Hepatocyte (in vitro differentiated cells): ENCODE measurements around the gene FRRS1. TPM values are rescaled to one million over a fixed set of nuclear protein-coding genes. Genes with fewer than 3 reads are reported as not detected.

Experiments used
- DNase-seq: peaks from one replicate; pipeline ENCODE4 v3.0.0-alpha.2; 2016; ENCODE audit warnings: low spot score
- H2AFZ ChIP-seq: fragments of 200-600 bp; sonication (generic); 2 replicates; pipeline ENCODE4 v1.6.0; 2016; ENCODE audit warnings: antibody characterized with exemption, mild to moderate bottlenecking
- H3K27ac ChIP-seq: fragments of 200-600 bp; sonication (generic); 2 replicates; pipeline ENCODE4 v1.5.1; 2016; ENCODE audit warnings: mild to moderate bottlenecking
- H3K27me3 ChIP-seq: fragments of 200-600 bp; sonication (generic); 2 replicates; pipeline ENCODE4 v1.6.1; 2016
- H3K36me3 ChIP-seq: fragments of 200-600 bp; sonication (generic); replicated peaks from 2 replicates; pipeline ENCODE4 v1.5.1; 2016; ENCODE audit warnings: low read depth; ENCODE audit not compliant: insufficient read depth
- H3K4me1 ChIP-seq: fragments of 200-600 bp; sonication (generic); 2 replicates; pipeline ENCODE4 v1.5.1; 2016; ENCODE audit warnings: mild to moderate bottlenecking, moderate library complexity; ENCODE audit not compliant: insufficient read depth
- H3K4me2 ChIP-seq: fragments of 200-600 bp; sonication (generic); 2 replicates; pipeline ENCODE4 v1.6.0; 2016
- H3K4me3 ChIP-seq: fragments of 200-600 bp; sonication (generic); 2 replicates; pipeline ENCODE4 v1.5.1; 2016; ENCODE audit warnings: mild to moderate bottlenecking
- H3K79me2 ChIP-seq: fragments of 200-600 bp; sonication (generic); 2 replicates; pipeline ENCODE4 v1.6.0; 2017; ENCODE audit warnings: mild to moderate bottlenecking
- H3K9me2 ChIP-seq: fragments of 200-600 bp; sonication (generic); replicated peaks from 2 replicates; pipeline ENCODE4 v1.6.0; 2017; ENCODE audit warnings: mild to moderate bottlenecking; ENCODE audit not compliant: insufficient read depth
- H3K9me3 ChIP-seq: fragments of 200-600 bp; sonication (generic); 2 replicates; pipeline ENCODE4 v1.5.1; 2016; ENCODE audit warnings: low read depth, mild to moderate bottlenecking
- H4K20me1 ChIP-seq: fragments of 200-600 bp; sonication (generic); 2 replicates; pipeline ENCODE4 v1.6.0; 2016; ENCODE audit warnings: mild to moderate bottlenecking; ENCODE audit not compliant: insufficient read depth, poor library complexity, severe bottlenecking
- EZH2 ChIP-seq: fragments of 200-600 bp; sonication (generic); IDR thresholded peaks from 2 replicates; pipeline ENCODE4 v1.6.1; 2016; ENCODE audit warnings: antibody characterized with exemption, mild to moderate bottlenecking, borderline replicate concordance
- EZH2phosphoT487 ChIP-seq: fragments of 200-600 bp; sonication (generic); IDR thresholded peaks from one replicate; pipeline ENCODE4 v1.6.1; 2018; ENCODE audit warnings: antibody characterized with exemption, mild to moderate bottlenecking, low read depth, moderate library complexity; ENCODE audit not compliant: unreplicated experiment, severe bottlenecking
- WGBS: methylation state at CpG from one replicate; pipeline ENCODE4 v1.1.6; 2016; ENCODE audit warnings: low lambda C conversion rate; ENCODE audit errors: missing lambda C conversion rate; 5-methylcytosine and 5-hydroxymethylcytosine counted together
- polyA plus RNA-seq: library from polyadenylated mRNA; unstranded; fragments of >200 nt; fragmentation: Nextera tagmentation; extraction: Ambion mirVana; gene quantifications from 2 replicates; pipeline ENCODE4 v1.2.1, GENCODE V29; 2016
- total RNA-seq: library from RNA; depleted of rRNA; stranded (reverse); fragments of >200 nt; gene quantifications from 2 replicates; pipeline ENCODE4 v1.2.3, GENCODE V29; 2014
- TF ChIP-seq, protein P1 (sequence below): fragments of 200-600 bp; sonication (generic); IDR thresholded peaks from 2 replicates; pipeline ENCODE4 v1.5.1; 2016; ENCODE audit warnings: antibody characterized with exemption, mild to moderate bottlenecking; ENCODE audit not compliant: poor library complexity

FRRS1 gene
- total and polyA plus RNA-seq, 2 experiments from 2014 or later, result 1.5 to 26.8 TPM

DNA sequence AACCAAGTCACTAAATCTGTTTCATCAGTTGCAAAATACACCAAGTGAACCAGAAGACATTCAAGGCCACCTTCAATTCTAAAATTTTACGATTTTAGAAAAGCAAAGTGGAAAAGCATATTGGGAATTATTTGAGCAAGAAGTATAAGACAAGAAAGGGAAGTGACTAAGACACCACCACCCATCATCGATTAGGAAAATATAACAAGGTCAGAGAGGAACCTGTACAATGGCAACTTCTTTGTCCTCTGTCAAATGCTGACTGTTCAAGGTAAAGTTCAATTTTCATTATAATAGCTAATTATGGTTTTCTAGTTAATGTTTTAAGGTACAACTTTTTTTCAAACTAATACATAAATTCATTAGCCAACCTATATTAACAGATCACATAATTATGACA lies 10.8 kb downstream of the FRRS1 start:
- Histone ChIP-seq H3K36me3 (no peaks in the 10 kb centered on the region), H3K9me3 (no peaks in the 10 kb centered on the region), H3K79me2 (peaks cover 14% of the 10 kb centered on the region), H2AFZ (no peak overlapping the region), H3K9me2 (no peaks in the 10 kb centered on the region), H4K20me1 (no peaks in the 10 kb centered on the region), H3K27me3 (no peaks in the 10 kb centered on the region), H3K4me1 (peaks cover 5% of the 10 kb centered on the region), H3K27ac (no peak overlapping the region), H3K4me3 (no peak overlapping the region), H3K4me2 (no peak overlapping the region)
- WGBS, result 98% methylated on average over 2 of the region's 2 CpGs
- no peak for TF ChIP-seq EZH2
- TF ChIP-seq EZH2phosphoT487, result no peak
- TF ChIP-seq, protein P1, sequence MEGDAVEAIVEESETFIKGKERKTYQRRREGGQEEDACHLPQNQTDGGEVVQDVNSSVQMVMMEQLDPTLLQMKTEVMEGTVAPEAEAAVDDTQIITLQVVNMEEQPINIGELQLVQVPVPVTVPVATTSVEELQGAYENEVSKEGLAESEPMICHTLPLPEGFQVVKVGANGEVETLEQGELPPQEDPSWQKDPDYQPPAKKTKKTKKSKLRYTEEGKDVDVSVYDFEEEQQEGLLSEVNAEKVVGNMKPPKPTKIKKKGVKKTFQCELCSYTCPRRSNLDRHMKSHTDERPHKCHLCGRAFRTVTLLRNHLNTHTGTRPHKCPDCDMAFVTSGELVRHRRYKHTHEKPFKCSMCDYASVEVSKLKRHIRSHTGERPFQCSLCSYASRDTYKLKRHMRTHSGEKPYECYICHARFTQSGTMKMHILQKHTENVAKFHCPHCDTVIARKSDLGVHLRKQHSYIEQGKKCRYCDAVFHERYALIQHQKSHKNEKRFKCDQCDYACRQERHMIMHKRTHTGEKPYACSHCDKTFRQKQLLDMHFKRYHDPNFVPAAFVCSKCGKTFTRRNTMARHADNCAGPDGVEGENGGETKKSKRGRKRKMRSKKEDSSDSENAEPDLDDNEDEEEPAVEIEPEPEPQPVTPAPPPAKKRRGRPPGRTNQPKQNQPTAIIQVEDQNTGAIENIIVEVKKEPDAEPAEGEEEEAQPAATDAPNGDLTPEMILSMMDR, result no peak
- no peak for DNase-seq

DNA sequence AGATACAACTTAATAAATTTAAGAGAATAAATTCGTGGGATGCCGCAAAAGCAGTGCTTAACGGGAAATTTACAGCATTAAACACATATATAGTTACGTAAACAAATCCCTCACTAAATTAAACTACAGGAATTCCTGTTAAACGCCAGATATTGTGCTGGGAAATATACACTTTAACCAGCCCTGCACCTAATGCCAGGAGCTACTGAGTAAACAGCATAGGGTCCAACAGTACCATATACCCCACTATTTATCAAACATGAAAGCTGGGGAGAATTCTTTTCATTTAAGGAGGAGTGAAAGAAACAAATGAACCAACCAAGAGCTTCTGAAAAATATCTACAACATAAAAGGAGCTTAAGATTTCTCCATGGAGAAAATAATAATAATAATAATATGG lies 11.7 kb downstream of the FRRS1 start:
- TF ChIP-seq, protein P1, result no peak
- TF ChIP-seq EZH2, result no peak
- Histone ChIP-seq H3K4me2 (no peak overlapping the region), H2AFZ (no peak overlapping the region), H3K27me3 (no peaks in the 10 kb centered on the region), H4K20me1 (no peaks in the 10 kb centered on the region), H3K4me3 (no peak overlapping the region), H3K9me3 (no peaks in the 10 kb centered on the region), H3K36me3 (no peaks in the 10 kb centered on the region), H3K79me2 (peaks cover 14% of the 10 kb centered on the region), H3K4me1 (peaks cover 5% of the 10 kb centered on the region), H3K9me2 (no peaks in the 10 kb centered on the region), H3K27ac (no peak overlapping the region)
- WGBS, result 79% methylated on average over 5 of the region's 5 CpGs
- DNase-seq, result no peak

DNA sequence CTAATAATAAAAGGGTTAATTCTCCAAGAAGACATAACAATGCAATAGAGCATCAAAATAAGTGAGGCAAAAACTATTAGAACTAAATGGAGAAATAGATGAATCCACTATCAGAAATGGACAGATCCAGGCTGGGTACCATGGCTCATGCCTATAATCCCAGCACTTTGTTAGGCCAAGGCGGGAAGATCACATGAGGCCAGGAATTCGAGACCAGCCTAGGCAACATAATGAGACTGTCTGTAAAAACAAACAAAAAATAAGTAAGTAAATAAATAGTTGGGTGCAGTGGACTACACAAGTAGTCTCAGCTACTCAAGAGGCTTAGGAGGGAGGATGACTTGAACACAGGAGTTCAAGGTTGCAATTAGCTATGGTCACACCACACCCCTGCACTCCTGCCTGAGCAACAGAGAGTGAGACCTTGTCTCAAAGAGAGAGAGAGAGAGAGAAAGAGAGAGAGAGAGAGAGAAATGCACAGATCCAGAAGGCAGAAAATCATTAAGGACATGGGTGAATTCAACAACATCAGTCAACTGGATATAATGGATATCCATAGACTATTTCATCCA lies 12.3 kb downstream of the FRRS1 start:
- H3K4me1 ChIP-seq, result peaks cover 5% of the 10 kb centered on the region
- H3K9me2 ChIP-seq, result no peaks in the 10 kb centered on the region
- peaks cover 14% of the 10 kb centered on the region for H3K79me2 ChIP-seq
- H2AFZ ChIP-seq, result no peak overlapping the region
- no peak for DNase-seq
- no peak overlapping the region for H3K4me2 ChIP-seq
- H3K27ac ChIP-seq, result no peak overlapping the region
- H4K20me1 ChIP-seq, result no peaks in the 10 kb centered on the region
- WGBS, result 88% methylated on average over 2 of the region's 2 CpGs
- no peak for TF ChIP-seq EZH2phosphoT487
- no peak for TF ChIP-seq EZH2
- H3K27me3 ChIP-seq, result no peaks in the 10 kb centered on the region
- H3K9me3 ChIP-seq, result no peaks in the 10 kb centered on the region
- no peaks in the 10 kb centered on the region for H3K36me3 ChIP-seq
- no peak overlapping the region for H3K4me3 ChIP-seq

DNA sequence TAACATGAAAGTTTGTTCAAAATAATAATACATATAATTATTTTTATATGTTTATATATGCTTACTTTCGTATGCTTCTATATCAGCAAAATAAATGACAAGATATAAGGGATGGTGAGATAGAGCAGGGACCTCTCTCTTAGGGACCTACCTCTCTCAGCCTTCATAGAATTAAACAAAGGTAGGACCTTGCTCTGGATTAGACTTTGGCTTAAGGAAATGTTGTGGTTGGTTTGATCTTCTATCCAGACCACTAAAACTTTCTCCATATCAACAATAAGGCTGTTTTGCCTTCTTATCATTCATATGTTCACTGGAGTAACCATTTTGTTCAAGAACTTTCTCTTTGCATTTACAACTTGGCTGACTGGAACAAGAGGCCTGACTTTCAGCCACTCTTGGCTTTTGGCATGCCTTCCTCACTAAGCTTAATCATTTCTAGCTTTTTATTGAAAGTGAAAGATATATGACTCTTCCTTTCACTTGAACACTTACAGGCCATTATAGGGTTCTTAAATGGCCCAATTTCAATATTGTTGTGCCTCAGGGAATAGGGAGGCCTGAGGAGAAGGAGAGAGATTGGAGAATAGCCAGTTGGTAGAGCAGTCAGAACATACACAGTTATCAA lies 14.4 kb downstream of the FRRS1 start:
- H3K27ac ChIP-seq, result no peak overlapping the region
- peaks cover 14% of the 10 kb centered on the region for H3K79me2 ChIP-seq
- DNase-seq, result no peak

More for the DNA sequence above, 14.4 kb downstream of the FRRS1 start:
- no peak overlapping the region for H3K4me3 ChIP-seq
- H3K9me2 ChIP-seq, result no peaks in the 10 kb centered on the region
- H3K36me3 ChIP-seq, result no peaks in the 10 kb centered on the region
- H3K4me2 ChIP-seq, result no peak overlapping the region
- no peak for TF ChIP-seq EZH2phosphoT487
- no peak for TF ChIP-seq EZH2
- TF ChIP-seq, protein P1, result no peak
- no peaks in the 10 kb centered on the region for H4K20me1 ChIP-seq
- H3K9me3 ChIP-seq, result no peaks in the 10 kb centered on the region
- no peaks in the 10 kb centered on the region for H3K4me1 ChIP-seq
- no peaks in the 10 kb centered on the region for H3K27me3 ChIP-seq
- 88% methylated on average over 1 of the region's 1 CpG for WGBS
- H2AFZ ChIP-seq, result no peak overlapping the region
